B cell (primary cell): ENCODE measurements around the gene LGI4. TPM values are rescaled to one million over a fixed set of nuclear protein-coding genes. Genes with fewer than 3 reads are reported as not detected.

Source experiments
- ATAC-seq: fragments of 200-7000 bp; cut with Tn5 transposase; one replicate; pipeline ENCODE4 v1.10.0; 2021; ENCODE audit warnings: low read depth, mild to moderate bottlenecking, moderate number of reproducible peaks, moderate library complexity
- CTCF ChIA-PET: fragments of 350-600 bp; sonication (Branson Sonifier 250); formaldehyde crosslinking; loops from one replicate; lab custom pipeline; 2021; ENCODE audit warnings: antibody characterized with exemption, inconsistent platforms; lab: Charles Lee
- POLR2A ChIA-PET: fragments of 350-600 bp; sonication (Branson Sonifier 250); formaldehyde crosslinking; loops from one replicate; lab custom pipeline; 2021; ENCODE audit warnings: antibody characterized with exemption; lab: Charles Lee
- DNase-seq: peaks from one replicate; pipeline ENCODE4 v3.0.0; 2013
- H2AFZ ChIP-seq: 2 replicates; pipeline ENCODE4 v1.6.1; 2012; ENCODE audit warnings: mild to moderate bottlenecking, low read depth, low read length; ENCODE audit not compliant: insufficient read depth, poor library complexity, severe bottlenecking
- H3K27ac ChIP-seq, 2 donors: 1 replicate in 1 of 2; 2 replicates in 1 of 2; pipeline ENCODE4 v1.5.1; 2012 to 2013; ENCODE audit warnings: low read length in 2 of 2, mild to moderate bottlenecking in 2 of 2, moderate library complexity in 1 of 2
- H3K27me3 ChIP-seq, 4 experiments: fragments of 200-600 bp in 1 of 4; sonication (generic) in 1 of 4; replicated peaks in 1 of 4; 1 replicate in 2 of 4; 2 replicates in 2 of 4; pipeline versions ENCODE4 v1.6.1 to v1.7.0; 2013 to 2016; ENCODE audit warnings: low read length in 3 of 4, mild to moderate bottlenecking in 2 of 4, mixed read lengths in 1 of 4, moderate library complexity in 1 of 4; ENCODE audit not compliant: insufficient read depth in 4 of 4, control insufficient read depth in 3 of 4; ENCODE audit errors: control extremely low read depth in 1 of 4
- H3K36me3 ChIP-seq, 2 experiments: replicated peaks in 1 of 2; 1 replicate in 1 of 2; 2 replicates in 1 of 2; pipeline versions ENCODE4 v1.6.1 to v1.7.1; 2013; ENCODE audit warnings: low read length in 1 of 2; ENCODE audit not compliant: insufficient read depth in 2 of 2, control insufficient read depth in 1 of 2; ENCODE audit errors: control extremely low read depth in 1 of 2, extremely low read depth in 1 of 2
- H3K4me1 ChIP-seq, 2 donors: fragments of 200-600 bp in 1 of 2; sonication (generic) in 1 of 2; 1 replicate in 1 of 2; 2 replicates in 1 of 2; pipeline versions ENCODE4 v1.5.1 to v1.6.1; 2013 to 2017; ENCODE audit warnings: low read length in 2 of 2; ENCODE audit not compliant: control insufficient read depth in 2 of 2, insufficient read depth in 2 of 2
- H3K4me2 ChIP-seq: replicated peaks from 2 replicates; pipeline ENCODE3; 2012; ENCODE audit warnings: mild to moderate bottlenecking, low read depth, low read length; ENCODE audit not compliant: poor library complexity, severe bottlenecking
- H3K4me3 ChIP-seq, 5 experiments: fragments of 200-600 bp in 1 of 5; sonication (generic) in 1 of 5; 1 replicate in 3 of 5; 2 replicates in 2 of 5; pipeline versions ENCODE4 v1.5.1 to v1.7.0; 2011 to 2016; ENCODE audit warnings: low read length in 4 of 5, mild to moderate bottlenecking in 4 of 5, low read depth in 2 of 5, control low read depth in 1 of 5, moderate library complexity in 1 of 5; ENCODE audit not compliant: insufficient read depth in 1 of 5; ENCODE audit errors: control extremely low read depth in 1 of 5, extremely low read depth in 1 of 5
- H3K79me2 ChIP-seq: fragments of 200-600 bp; sonication (generic); one replicate; pipeline ENCODE4 v1.6.0; 2016; ENCODE audit warnings: low read length; ENCODE audit not compliant: control insufficient read depth, insufficient read depth
- H3K9ac ChIP-seq: fragments of 200-600 bp; sonication (generic); 2 replicates; pipeline ENCODE4 v1.6.1; 2017; ENCODE audit warnings: mild to moderate bottlenecking, low read length, moderate library complexity
- H3K9me3 ChIP-seq, 3 donors: one replicate each; pipeline versions ENCODE4 v1.6.1 to v1.7.1; 2013; ENCODE audit warnings: low read length in 2 of 3; ENCODE audit not compliant: control insufficient read depth in 2 of 3, insufficient read depth in 1 of 3; ENCODE audit errors: control extremely low read depth in 1 of 3
- H4K20me1 ChIP-seq: 2 replicates; pipeline ENCODE4 v1.6.0; 2012; ENCODE audit warnings: mild to moderate bottlenecking, low read length; ENCODE audit not compliant: insufficient read depth, control insufficient read depth, poor library complexity, severe bottlenecking
- H3K27ac Mint-ChIP-seq: one replicate; pipeline ENCODE4 v1.8.0; 2021; ENCODE audit warnings: mixed read lengths
- H3K27me3 Mint-ChIP-seq: one replicate; pipeline ENCODE4 v1.8.0; 2021; ENCODE audit warnings: mixed read lengths
- H3K4me1 Mint-ChIP-seq: one replicate; pipeline ENCODE4 v1.8.0; 2021; ENCODE audit warnings: mixed read lengths
- H3K4me3 Mint-ChIP-seq: one replicate; pipeline ENCODE4 v1.8.0; 2021; ENCODE audit warnings: mixed read lengths
- H3K9me3 Mint-ChIP-seq: one replicate; pipeline ENCODE4 v1.8.0; 2022; ENCODE audit warnings: mixed read lengths; ENCODE audit not compliant: insufficient read depth
- EZH2 ChIP-seq: IDR thresholded peaks from 2 replicates; pipeline ENCODE4 v1.6.1; 2012; ENCODE audit warnings: borderline replicate concordance, low read depth, mild to moderate bottlenecking, moderate library complexity, low read length; ENCODE audit not compliant: insufficient read depth, poor library complexity, severe bottlenecking
- WGBS: methylation state at CpG from one replicate; pipeline ENCODE4 v1.1.5; 2013; ENCODE audit warnings: missing lambda C conversion rate; ENCODE audit not compliant: insufficient coverage; 5-methylcytosine and 5-hydroxymethylcytosine counted together
- intact Hi-C: fragments of 100-400 bp; cut with micrococcal nuclease; formaldehyde crosslinking; loops from one replicate; pipeline ENCODE4 v1.10.0; 2022
- polyA plus RNA-seq: library from polyadenylated mRNA; depleted of rRNA; stranded (reverse); fragments of >200 nt; gene quantifications from 2 replicates; pipeline ENCODE4 v1.2.3, GENCODE V29; 2012
- total RNA-seq, 2 donors: library from RNA; stranded (reverse); fragments of 120-200 nt in 1 of 2; gene quantifications; 1 replicate in 1 of 2; 2 replicates in 1 of 2; pipeline versions ENCODE4 v1.2.3 to v1.2.4, GENCODE V29; 2013 to 2022
- TF ChIP-seq, protein P1 (sequence below): fragments of 200-600 bp; IDR thresholded peaks from one replicate; pipeline ENCODE4 v1.8.0; 2022; ENCODE audit warnings: antibody characterized with exemption, mild to moderate bottlenecking

The LGI4 gene
- total and polyA plus RNA-seq, 2 donors (not counting 1 experiment from before 2014, with no cell fraction given), result 0.40 to 0.59 TPM

DNA sequence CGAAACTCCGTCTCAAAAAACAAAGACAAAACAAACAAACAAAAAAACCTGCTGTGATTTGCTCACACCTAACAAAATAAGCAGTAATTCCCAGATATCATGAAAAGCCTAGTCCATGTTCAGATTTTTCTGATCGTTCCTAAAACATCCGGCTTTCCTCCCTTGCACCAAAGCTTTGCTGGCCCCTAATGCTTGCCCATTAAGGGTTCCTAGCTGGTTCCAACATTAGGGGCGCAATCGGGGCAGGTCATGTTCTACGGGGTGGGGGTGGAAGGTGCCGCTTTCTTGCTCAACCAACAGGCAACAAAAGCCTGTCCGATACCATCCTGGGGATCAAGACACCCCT, 44.7 kb downstream of the LGI4 start:
- no peaks in the 10 kb centered on the region for H3K9me3 Mint-ChIP-seq
- no peak overlapping the region for H3K27ac ChIP-seq

DNA sequence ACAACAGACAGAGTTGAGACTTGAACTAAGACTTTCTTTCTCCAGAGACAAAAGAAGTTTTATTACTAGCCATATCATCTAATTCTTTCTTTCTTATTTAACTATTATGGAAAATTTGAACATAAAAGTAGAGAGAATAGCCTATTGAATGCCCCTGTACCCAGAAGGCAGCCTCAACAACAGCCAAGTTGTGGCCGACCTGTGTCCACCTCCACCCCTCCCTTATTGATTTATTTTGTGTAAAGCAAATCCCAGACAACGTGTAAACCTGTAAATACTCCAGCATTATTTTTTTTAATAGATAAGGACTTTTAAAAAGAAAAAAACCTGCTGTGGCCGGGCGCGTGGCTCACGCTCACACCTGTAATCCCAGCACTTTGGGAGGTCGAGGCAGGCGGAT, 45.3 kb downstream of the LGI4 start:
- no peaks in the 10 kb centered on the region for H3K79me2 ChIP-seq
- intact Hi-C loops, result loop anchor here (5.0 kb wide), 1 partner anchor 33 kb away; no protein-coding TSS in a partner anchor
- peaks cover 50% of the 10 kb centered on the region for H3K4me1 Mint-ChIP-seq
- ATAC-seq, result no peak
- no peaks in the 10 kb centered on the region for H3K9me3 ChIP-seq
- no peak overlapping the region for H3K4me3 ChIP-seq
- peak overlapping the region in 1 of 2 donors; percentile 90 for H3K27ac ChIP-seq
- no peak for DNase-seq
- no peaks in the 10 kb centered on the region for H4K20me1 ChIP-seq
- POLR2A ChIA-PET, result no interaction called here
- no peaks in the 10 kb centered on the region for H3K27me3 ChIP-seq
- WGBS, result 93% methylated on average over 5 of the region's 8 CpGs
- no peaks in the 10 kb centered on the region for H3K27me3 Mint-ChIP-seq
- no peaks in the 10 kb centered on the region for H3K36me3 ChIP-seq
- H3K9me3 Mint-ChIP-seq, result no peaks in the 10 kb centered on the region
- H3K9ac ChIP-seq, result no peak overlapping the region
- peaks cover 61 to 62% of the 10 kb centered on the region in 2 donors for H3K4me1 ChIP-seq
- no peak overlapping the region for H3K27ac Mint-ChIP-seq
- CTCF ChIA-PET, result interaction anchor here (0.8 to 14.9 kb wide), 7 partner anchors 9 to 405 kb away, joined by 3 to 192 read pairs (median 5); no protein-coding TSS in a partner anchor
- TF ChIP-seq, protein P1, sequence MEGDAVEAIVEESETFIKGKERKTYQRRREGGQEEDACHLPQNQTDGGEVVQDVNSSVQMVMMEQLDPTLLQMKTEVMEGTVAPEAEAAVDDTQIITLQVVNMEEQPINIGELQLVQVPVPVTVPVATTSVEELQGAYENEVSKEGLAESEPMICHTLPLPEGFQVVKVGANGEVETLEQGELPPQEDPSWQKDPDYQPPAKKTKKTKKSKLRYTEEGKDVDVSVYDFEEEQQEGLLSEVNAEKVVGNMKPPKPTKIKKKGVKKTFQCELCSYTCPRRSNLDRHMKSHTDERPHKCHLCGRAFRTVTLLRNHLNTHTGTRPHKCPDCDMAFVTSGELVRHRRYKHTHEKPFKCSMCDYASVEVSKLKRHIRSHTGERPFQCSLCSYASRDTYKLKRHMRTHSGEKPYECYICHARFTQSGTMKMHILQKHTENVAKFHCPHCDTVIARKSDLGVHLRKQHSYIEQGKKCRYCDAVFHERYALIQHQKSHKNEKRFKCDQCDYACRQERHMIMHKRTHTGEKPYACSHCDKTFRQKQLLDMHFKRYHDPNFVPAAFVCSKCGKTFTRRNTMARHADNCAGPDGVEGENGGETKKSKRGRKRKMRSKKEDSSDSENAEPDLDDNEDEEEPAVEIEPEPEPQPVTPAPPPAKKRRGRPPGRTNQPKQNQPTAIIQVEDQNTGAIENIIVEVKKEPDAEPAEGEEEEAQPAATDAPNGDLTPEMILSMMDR, result no peak
- TF ChIP-seq EZH2, result no peak
- H3K4me2 ChIP-seq, result no peak overlapping the region
- no peak overlapping the region for H2AFZ ChIP-seq
- no peak overlapping the region for H3K4me3 Mint-ChIP-seq

More for the DNA sequence above, 44.7 kb downstream of the LGI4 start:
- Mint-ChIP-seq H3K27ac (no peak overlapping the region), H3K4me1 (peaks cover 45% of the 10 kb centered on the region), H3K27me3 (no peaks in the 10 kb centered on the region), H3K4me3 (peak overlapping the region; percentile 70)
- Histone ChIP-seq H3K27me3 (no peaks in the 10 kb centered on the region), H3K9me3 (no peaks in the 10 kb centered on the region), H3K9ac (peak overlapping the region; percentile 11), H3K79me2 (no peaks in the 10 kb centered on the region), H4K20me1 (no peaks in the 10 kb centered on the region), H3K4me1 (peaks cover 56% of the 10 kb centered on the region in 2 donors), H3K4me2 (peak overlapping the region; percentile 75), H2AFZ (peak overlapping the region; percentile 87), H3K4me3 (peak overlapping the region in 1 of 5 experiments; percentile 15), H3K36me3 (no peaks in the 10 kb centered on the region)
- ATAC-seq, result no peak
- WGBS, result 46% methylated on average over 4 of the region's 9 CpGs
- DNase-seq, result no peak
- no peak for TF ChIP-seq EZH2
- TF ChIP-seq, protein P1, result no peak
- CTCF ChIA-PET, result interaction anchor here (0.7 to 14.9 kb wide), 8 partner anchors 8 to 405 kb away, joined by 3 to 192 read pairs (median 4); no protein-coding TSS in a partner anchor
- POLR2A ChIA-PET, result no interaction called here
- intact Hi-C loops, result loop anchor here (1.0 to 5.0 kb wide), 4 partner anchors 23 to 117 kb away; no protein-coding TSS in a partner anchor
